Activated CD4-positive, alpha-beta T cell treated with anti-CD3 and anti-CD28 coated beads for 48 hours (primary cell): ENCODE data around the gene CNOT6L.
A peak's percentile ranks its signal among the peaks of the same experiment; 100 is the strongest.

Experiments used
- DNase-seq: peaks from one replicate; pipeline ENCODE4 v3.0.0-alpha.2; 2020

The CNOT6L gene

GRCh38 chr4:77818602-77819403 is at the start of gene CNOT6L:
CNOT6L (minus strand) TSS chr4:77819368; CDS start chr4:77819308, 60 bp downstream.
- DNase-seq, result peak; percentile 83

- DNase-seq, result no peak
These were observed 46.1 kb upstream of the CNOT6L start for GRCh38 chr4:77865259-77865658.

GRCh38 chr4:77863341-77863740 is 44.2 kb upstream of the CNOT6L start:
- DNase-seq, result peak; percentile 22

GRCh38 chr4:77862478-77863216 is 43.5 kb upstream of the CNOT6L start, which contains the start of gene MRPL1:
MRPL1 (plus strand) TSS chr4:77862830; CDS start chr4:77862849, 19 bp downstream.
- peak; percentile 92 for DNase-seq

- peak; percentile 29 for DNase-seq
These were observed 42.3 kb upstream of the CNOT6L start for GRCh38 chr4:77861495-77861894.

DNA sequence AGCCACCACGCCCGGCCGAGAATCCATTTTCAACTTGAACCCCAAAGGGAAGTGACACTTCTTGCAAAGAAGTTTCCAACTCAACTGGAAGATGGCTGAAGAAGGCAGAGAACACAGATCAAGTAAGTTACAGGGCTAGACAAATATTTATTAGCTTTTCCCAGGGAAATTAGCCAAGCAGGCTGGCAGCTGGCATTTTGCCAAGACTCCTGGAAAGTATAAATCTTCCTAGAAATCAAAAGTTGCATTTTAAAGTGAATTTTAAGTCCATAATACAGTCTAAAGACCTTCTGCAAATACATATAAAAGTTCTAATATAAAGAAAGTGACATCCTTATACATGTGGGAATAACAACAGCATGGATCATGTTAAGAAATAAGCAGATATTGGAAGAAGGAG is 40.1 kb upstream of the CNOT6L start:
- no peak for DNase-seq

DNA sequence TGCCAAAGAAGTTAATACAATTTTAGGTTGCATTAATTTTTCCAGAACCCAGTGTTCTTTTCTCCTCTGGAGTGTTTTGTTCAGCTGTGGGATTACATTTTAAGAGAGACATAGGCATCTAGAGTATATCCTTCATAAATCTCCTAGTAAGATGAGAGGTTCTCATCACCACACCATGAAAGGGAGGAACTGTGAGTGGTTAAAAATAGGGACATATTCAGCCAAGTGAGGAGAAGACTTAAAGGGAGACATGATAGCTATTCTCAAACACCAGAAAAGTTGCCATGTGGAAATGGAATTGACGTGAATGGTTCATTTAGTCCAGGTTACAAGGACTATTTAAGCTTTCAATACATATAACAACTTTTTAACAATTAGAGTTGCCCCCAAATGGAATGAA is 37.0 kb upstream of the CNOT6L start:
- DNase-seq, result no peak

- DNase-seq, result peak; percentile 32
These were observed 35.4 kb upstream of the CNOT6L start for GRCh38 chr4:77854431-77855111.

GRCh38 chr4:77852892-77853495 is 33.8 kb upstream of the CNOT6L start:
- DNase-seq, result peak; percentile 67

DNA sequence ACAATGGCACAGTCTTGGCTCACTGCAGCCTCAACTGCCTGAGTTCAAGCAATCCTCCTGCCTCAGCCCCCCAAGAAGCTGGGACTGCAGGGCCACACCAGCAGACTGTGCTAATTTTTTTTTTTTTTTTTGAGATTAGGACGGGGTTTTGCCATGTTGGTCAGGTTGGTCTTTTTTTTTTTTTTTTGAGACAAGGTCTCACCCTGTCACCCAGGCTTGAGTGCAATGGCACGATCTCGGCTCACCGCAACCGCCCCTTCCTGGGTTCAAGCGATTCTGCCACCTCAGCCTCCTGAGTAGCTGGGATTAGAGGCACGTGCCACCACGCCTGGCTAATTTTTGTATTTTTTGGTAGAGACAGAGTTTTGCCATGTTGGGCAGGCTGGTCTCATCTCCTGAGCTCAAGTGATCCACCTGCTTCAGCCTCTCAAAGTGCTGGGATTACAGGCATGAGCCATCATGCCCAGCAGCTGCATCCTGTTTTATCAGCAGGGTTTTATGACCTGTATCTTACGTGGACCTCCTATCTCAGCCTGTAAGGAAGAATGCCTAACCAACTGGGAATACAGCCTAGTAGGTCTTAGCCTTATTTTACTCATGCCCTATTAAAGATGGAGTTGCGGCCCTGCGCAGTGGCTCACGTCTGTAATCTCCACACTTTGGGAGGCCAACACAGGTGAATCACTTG is 30.3 kb upstream of the CNOT6L start:
- DNase-seq, result no peak

DNA sequence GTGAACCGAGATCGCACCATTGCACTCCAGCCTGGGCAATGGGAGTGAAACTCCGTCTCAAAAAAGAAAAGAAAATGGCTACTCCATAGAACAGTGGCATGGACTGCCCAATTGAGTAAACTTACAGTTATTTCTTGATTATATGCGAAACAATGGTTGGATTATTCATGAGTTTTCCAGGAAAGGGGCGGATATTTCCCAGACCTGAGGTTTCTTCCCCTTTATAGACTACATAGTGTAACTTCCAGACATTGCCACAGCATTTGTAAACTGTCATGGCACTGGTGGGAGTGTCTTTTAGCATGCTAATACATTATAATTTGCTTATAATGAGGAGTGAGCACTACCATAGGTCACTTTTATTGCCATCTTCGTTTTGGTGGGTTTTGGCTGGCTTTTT is 29.3 kb upstream of the CNOT6L start:
- no peak for DNase-seq

GRCh38 chr4:77845929-77846328 is 26.8 kb upstream of the CNOT6L start:
- DNase-seq, result no peak

- no peak for DNase-seq
These were observed 26.2 kb upstream of the CNOT6L start for GRCh38 chr4:77845400-77845799.

GRCh38 chr4:77844363-77844762 is 25.2 kb upstream of the CNOT6L start:
- DNase-seq, result no peak

DNA sequence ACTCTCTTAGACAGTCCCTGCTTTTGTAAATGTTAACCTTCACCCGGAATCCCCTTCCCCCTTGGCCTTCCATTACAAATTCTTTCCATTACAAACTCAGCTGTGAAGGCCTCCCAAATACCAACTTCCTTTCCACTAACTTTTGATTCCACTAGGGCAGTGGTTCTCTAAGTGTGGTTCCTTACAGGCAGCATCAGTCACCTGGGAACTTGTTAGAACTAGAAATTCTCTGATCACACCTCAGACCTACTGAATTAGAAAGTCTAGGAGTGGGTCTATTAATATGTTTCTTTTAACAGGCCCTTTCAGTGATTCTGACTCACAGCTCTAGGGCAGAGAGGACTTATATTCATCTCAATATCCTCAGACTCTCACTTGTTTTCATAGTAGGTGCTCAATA is 24.5 kb upstream of the CNOT6L start:
- no peak for DNase-seq

DNA sequence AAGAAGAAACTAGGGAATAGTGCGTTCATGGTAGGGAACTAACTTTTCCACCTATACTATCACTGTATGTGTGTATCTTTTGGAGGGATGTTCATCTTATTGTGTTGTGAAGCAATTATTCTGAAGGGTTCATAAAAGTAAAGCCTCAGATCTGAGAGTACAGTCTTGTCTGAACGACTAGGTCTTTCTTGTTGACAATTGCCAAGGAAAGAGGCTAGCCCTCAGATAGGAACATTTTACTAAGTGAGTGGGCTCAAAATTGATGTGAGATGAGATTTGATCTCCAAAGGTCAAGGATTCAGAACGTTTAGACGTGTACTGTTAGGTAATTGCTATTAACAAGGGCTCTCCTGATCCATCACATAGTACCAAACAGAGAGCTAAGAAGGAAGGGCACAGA is 15.2 kb upstream of the CNOT6L start:
- DNase-seq, result no peak

- no peak for DNase-seq
These were observed 14.1 kb upstream of the CNOT6L start for GRCh38 chr4:77833126-77833724.

- no peak for DNase-seq
These were observed 8.2 kb upstream of the CNOT6L start for GRCh38 chr4:77827343-77827742.

GRCh38 chr4:77826275-77826674 is 7.1 kb upstream of the CNOT6L start:
- no peak for DNase-seq

DNA sequence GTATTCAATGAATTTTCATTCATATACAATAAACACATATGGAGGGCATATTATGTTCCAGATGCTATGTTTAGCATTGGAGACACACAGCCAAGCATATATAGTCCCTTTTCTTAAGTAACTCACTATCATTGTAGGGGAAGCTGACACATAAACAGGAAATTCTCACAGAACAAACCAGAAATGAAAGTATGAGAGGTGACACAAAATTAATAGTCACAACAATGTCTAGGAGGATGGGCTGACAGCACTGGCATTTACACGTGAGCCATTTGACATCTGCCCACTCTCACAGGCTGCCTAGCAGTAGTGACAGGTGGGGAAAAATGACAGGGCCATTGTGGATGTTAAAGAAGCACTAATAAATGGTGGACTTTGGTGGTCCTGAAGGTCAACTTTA is 2.6 kb upstream of the CNOT6L start:
- DNase-seq, result peak; percentile 56

- no peak for DNase-seq
These were observed 1.7 kb upstream of the CNOT6L start for GRCh38 chr4:77820649-77821561.
